MM.1S (cell line): ENCODE data around the gene CYSTM1.

Experiments used
- DNase-seq: peaks from one replicate; pipeline ENCODE4 v3.0.0-alpha.2; 2015
- H2AFZ ChIP-seq: fragments of 300-600 bp; sonication (generic); 2 replicates; pipeline ENCODE4 v1.6.0; 2016; ENCODE audit warnings: antibody characterized with exemption, low read length
- H3F3A ChIP-seq: fragments of 300-600 bp; sonication (generic); 2 replicates; pipeline ENCODE4 v1.6.1; 2016; ENCODE audit warnings: mild to moderate bottlenecking, antibody characterized with exemption, low read length, moderate library complexity, mixed read lengths; ENCODE audit not compliant: insufficient read depth
- H3K27ac ChIP-seq: fragments of 300-600 bp; sonication (generic); 2 replicates; pipeline ENCODE4 v1.5.1; 2016; ENCODE audit warnings: mild to moderate bottlenecking, low read length
- H3K27me3 ChIP-seq: fragments of 300-600 bp; sonication (generic); replicated peaks from 2 replicates; pipeline ENCODE4 v1.6.0; 2016; ENCODE audit warnings: low read length; ENCODE audit not compliant: insufficient read depth
- H3K36me3 ChIP-seq: fragments of 300-600 bp; sonication (generic); replicated peaks from 2 replicates; pipeline ENCODE4 v1.6.1; 2016; ENCODE audit warnings: mild to moderate bottlenecking, low read length, mixed read lengths; ENCODE audit not compliant: insufficient read depth
- H3K4me1 ChIP-seq: fragments of 300-600 bp; sonication (generic); 2 replicates; pipeline ENCODE4 v1.6.1; 2016; ENCODE audit warnings: low read length, mixed read lengths
- H3K4me2 ChIP-seq: fragments of 300-600 bp; sonication (generic); 2 replicates; pipeline ENCODE4 v1.6.0; 2016; ENCODE audit warnings: low read depth, low read length
- H3K4me3 ChIP-seq: fragments of 300-600 bp; sonication (generic); 2 replicates; pipeline ENCODE4 v1.5.1; 2016; ENCODE audit warnings: low read length, mixed read lengths
- H3K79me2 ChIP-seq: fragments of 300-600 bp; sonication (generic); 2 replicates; pipeline ENCODE4 v1.6.1; 2016; ENCODE audit warnings: mixed run types, low read length, mixed read lengths
- H3K9ac ChIP-seq: fragments of 300-600 bp; sonication (generic); 2 replicates; pipeline ENCODE4 v1.6.1; 2016; ENCODE audit warnings: low read length, mixed read lengths
- H3K9me2 ChIP-seq: fragments of 300-600 bp; sonication (generic); replicated peaks from 2 replicates; pipeline ENCODE4 v1.6.1; 2016; ENCODE audit warnings: mild to moderate bottlenecking, low read length, mixed read lengths; ENCODE audit not compliant: insufficient read depth
- H3K9me3 ChIP-seq: fragments of 300-600 bp; sonication (generic); replicated peaks from 2 replicates; pipeline ENCODE4 v1.6.1; 2016; ENCODE audit warnings: mild to moderate bottlenecking, low read length, mixed read lengths; ENCODE audit not compliant: insufficient read depth
- H4K20me1 ChIP-seq: fragments of 300-600 bp; sonication (generic); 2 replicates; pipeline ENCODE4 v1.6.1; 2016; ENCODE audit warnings: mild to moderate bottlenecking, low read length, moderate library complexity, mixed read lengths; ENCODE audit not compliant: insufficient read depth
- CTCF ChIP-seq: fragments of 300-600 bp; sonication (generic); IDR thresholded peaks from 2 replicates; pipeline ENCODE4 v1.5.1; 2016; ENCODE audit warnings: antibody characterized with exemption, low read length, mixed read lengths
- EZH2 ChIP-seq: fragments of 300-600 bp; sonication (generic); optimal IDR thresholded peaks from 2 replicates; pipeline ENCODE3; 2017; ENCODE audit warnings: low read depth, mild to moderate bottlenecking, antibody characterized with exemption, low read length, mixed read lengths
- EZH2phosphoT487 ChIP-seq: fragments of 300-600 bp; sonication (generic); IDR thresholded peaks from 2 replicates; pipeline ENCODE4 v1.6.1; 2018; ENCODE audit warnings: antibody characterized with exemption, low read length

Gene CYSTM1

DNA sequence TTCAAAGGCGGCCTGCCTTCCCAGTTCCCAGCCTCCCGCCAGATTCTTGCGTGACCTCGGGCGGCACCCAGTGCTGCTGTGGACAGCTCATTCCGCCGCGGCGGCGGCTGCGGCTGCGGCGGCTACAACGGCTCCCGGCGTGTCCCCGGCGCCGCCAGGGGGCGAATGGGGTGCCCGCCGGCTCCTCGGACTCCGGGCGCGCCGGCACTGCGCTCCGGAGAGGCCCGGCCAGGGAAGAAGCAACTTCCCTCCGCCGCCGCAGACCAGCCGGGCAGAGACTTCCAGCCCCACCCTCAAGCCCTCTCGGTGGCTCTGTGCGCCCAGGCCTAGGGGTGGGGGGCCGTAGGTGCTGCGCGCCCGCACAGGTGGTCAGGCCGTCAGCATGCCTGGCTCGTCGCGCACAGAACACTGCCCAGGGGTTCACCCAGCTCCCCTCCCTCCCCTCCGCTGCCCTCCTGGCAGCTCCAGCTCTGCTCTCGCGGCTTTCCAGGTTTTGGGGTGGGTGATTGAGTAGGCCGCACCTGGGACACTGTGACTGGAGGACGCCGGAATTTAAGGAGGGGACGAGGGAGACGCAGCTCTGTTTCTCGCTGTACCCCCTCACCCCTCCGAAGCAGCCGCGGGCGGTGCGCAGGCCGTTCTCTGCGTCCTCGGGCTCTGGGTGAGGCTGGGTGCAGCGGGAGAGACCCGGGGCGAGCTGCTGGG is 29.0 kb upstream of the CYSTM1 start:
- peak overlapping the region; percentile 73 for H3K4me2 ChIP-seq
- H3K4me3 ChIP-seq = peak overlapping the region; percentile 43
- no peaks in the 10 kb centered on the region for H4K20me1 ChIP-seq
- no peak overlapping the region for H3K27ac ChIP-seq
- no peaks in the 10 kb centered on the region for H3F3A ChIP-seq
- H3K36me3 ChIP-seq = no peaks in the 10 kb centered on the region
- peaks cover 4% of the 10 kb centered on the region; the same call in 1 of the 2 replicates for H3K27me3 ChIP-seq
- no peaks in the 10 kb centered on the region for H3K4me1 ChIP-seq
- H2AFZ ChIP-seq = 0 out of 2 replicates have a peak overlapping the region, but pooled peaks have one; percentile 38
- TF ChIP-seq EZH2phosphoT487 (no peak), CTCF (peak; percentile 68), EZH2 (no peak)
- no peaks in the 10 kb centered on the region for H3K9me3 ChIP-seq
- no peaks in the 10 kb centered on the region for H3K9me2 ChIP-seq
- H3K9ac ChIP-seq = no peak overlapping the region
- peak; percentile 56 for DNase-seq
- H3K79me2 ChIP-seq = no peaks in the 10 kb centered on the region

DNA sequence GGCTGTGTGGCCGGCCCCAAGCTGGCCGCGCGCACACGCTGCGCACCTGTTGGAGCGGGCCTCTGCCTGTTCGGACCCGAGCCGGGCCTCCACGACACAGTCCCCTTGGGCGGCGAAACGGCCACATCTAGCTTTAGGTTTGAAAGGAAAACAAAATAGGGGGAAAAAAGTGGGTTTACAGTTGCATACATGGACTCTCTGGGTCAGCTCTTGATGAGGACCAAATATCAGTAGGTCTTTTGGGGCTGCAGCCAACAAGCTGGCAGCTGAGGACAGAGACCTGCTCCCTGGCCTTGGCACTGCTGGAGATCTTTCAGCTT is 28.5 kb upstream of the CYSTM1 start:
- TF ChIP-seq EZH2phosphoT487 (no peak), EZH2 (no peak), CTCF (no peak)
- Histone ChIP-seq H3K27me3 (peaks cover 4% of the 10 kb centered on the region; the same call in 1 of the 2 replicates), H4K20me1 (no peaks in the 10 kb centered on the region), H2AFZ (no peak overlapping the region), H3K4me1 (no peaks in the 10 kb centered on the region), H3K36me3 (no peaks in the 10 kb centered on the region), H3K9me3 (no peaks in the 10 kb centered on the region), H3K9ac (no peak overlapping the region), H3K9me2 (no peaks in the 10 kb centered on the region), H3F3A (no peaks in the 10 kb centered on the region), H3K79me2 (no peaks in the 10 kb centered on the region), H3K27ac (no peak overlapping the region), H3K4me3 (no peak overlapping the region), H3K4me2 (peak overlapping the region; percentile 73; the same call in 1 of the 2 replicates)
- DNase-seq = no peak

DNA sequence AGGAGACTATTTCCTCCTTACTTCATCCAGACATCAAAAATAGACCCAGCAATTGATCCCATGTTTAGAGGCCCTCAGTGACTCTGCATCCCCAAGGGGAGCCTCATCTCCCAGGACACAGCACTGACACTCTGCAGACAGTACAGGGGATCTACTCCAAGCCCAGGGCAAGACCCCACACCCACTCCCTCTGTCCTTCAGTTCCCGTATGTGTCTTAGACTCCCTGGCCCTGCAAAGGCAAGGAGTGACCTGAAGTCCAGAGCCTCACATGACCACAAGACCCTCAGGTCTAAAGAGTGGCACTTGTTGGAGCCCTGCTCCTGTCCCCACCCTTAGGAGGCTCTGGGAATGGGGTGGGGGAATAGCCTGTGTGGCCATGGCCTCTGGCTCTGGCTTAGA is 27.5 kb upstream of the CYSTM1 start:
- Histone ChIP-seq H3K79me2 (no peaks in the 10 kb centered on the region), H3K4me2 (no peak overlapping the region), H3K36me3 (no peaks in the 10 kb centered on the region), H3K4me3 (no peak overlapping the region), H3F3A (no peaks in the 10 kb centered on the region), H2AFZ (no peak overlapping the region), H3K4me1 (no peaks in the 10 kb centered on the region), H3K9ac (no peak overlapping the region), H3K9me2 (no peaks in the 10 kb centered on the region), H3K27ac (no peak overlapping the region), H4K20me1 (no peaks in the 10 kb centered on the region), H3K27me3 (peaks cover 4% of the 10 kb centered on the region; the same call in 1 of the 2 replicates), H3K9me3 (no peaks in the 10 kb centered on the region)
- DNase-seq = no peak
- TF ChIP-seq EZH2phosphoT487 (no peak), CTCF (no peak), EZH2 (no peak)
